Inferior parietal cortex (tissue), 1 donor: ENCODE data around the gene RIPPLY3.
"Not testable (repeated sequence)": the region's sequence is repeated elsewhere in the genome, so short reads cannot be mapped to it uniquely, and the experiment has no call there.

ENCODE experiments used
- DNase-seq: peaks from one replicate; pipeline ENCODE4 v3.0.0-alpha.2; 2016; ENCODE audit errors: extremely low spot score

RIPPLY3 gene

DNA sequence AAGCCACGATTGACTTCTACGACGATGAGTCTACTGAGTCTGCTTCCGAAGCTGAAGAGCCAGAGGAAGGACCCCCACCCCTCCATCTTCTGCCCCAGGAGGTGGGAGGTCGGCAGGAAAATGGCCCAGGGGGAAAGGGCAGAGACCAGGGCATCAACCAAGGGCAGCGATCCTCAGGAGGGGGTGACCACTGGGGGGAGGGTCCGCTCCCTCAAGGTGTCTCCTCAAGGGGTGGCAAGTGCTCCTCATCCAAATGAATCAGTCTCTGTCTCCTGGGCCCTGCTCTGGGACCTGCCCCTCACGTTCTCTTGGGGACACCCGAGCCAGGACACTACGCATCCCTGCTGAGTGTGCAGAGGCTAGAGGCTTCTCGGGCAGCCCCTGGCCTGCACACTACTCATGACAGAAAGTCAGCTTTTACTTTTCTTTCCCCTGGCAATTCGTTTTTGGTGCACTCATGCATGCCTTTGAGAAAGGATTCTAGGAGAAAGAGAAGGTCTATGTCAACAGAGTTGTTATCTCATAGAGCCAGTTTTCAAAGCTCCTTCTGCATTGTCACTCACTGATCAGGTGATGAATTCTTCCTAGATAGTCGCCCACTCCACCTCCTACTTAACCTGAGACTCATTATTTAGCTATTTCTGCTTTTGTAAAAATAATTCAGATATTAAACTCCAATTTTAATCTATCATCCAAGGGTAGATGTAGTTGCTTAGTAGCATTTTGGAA, 11.6 kb downstream of the RIPPLY3 start:
- no peak for DNase-seq

DNA sequence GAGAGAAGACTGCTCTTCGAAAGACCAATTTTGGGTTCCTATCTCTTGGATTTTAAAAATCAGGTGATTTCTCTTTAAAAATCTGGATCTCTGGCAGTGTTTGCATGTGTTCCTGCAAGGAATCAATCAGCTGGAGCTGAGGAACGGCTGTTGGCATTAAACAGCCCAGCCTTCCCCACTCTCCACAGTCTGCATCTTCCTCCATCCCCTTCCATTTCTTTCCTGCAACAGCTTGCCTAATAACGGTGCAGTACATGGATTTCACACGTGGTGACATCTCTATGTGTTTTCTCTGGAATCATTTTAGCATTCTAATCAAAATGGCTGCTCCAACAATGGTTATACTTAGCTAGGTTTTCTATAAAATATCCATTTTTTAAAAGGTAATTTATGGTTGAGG, 20.0 kb downstream of the RIPPLY3 start:
- DNase-seq: no peak

DNA sequence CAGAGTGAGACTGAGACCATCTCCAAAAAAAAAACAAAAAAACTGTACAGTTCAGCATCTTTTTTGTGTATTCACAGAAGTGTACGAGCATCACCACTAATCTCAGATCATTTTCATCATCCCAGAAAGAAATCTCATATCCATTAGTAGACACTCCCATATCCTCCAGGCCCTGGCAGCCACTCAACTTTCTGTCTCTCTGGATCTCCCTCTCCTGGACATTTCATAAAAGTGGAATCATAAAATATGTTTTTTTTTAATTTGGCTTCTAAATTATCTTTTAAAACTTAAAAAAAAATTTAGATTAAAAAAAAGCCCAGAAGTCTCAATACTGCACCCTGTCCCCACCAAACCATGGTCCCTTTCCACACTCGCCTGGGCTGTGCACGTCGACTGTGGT, 22.1 kb downstream of the RIPPLY3 start:
- no peak for DNase-seq

DNA sequence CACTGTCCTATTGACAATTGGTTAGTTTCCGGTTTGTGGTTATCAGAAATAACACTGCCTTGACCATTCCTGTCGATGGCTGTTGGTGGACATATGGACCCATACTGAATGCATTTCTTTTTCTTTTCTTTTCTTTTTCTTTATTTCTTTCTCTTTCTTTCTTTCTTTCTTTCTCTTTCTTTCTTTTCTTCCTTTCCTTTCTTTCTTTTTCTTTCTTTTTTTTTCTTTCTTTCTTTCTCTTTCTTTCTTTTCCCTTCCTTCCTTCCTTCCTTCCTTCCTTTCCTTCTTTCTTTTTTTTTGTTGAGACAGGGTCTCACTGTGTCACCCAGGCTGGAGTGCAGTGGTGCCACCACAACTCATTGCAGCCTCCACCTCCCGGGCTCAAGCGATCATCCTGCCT, 24.4 kb downstream of the RIPPLY3 start:
- DNase-seq: no peak

GRCh38 chr21:37032293-37032692, 25.8 kb downstream of the RIPPLY3 start:
- no peak for DNase-seq

DNA sequence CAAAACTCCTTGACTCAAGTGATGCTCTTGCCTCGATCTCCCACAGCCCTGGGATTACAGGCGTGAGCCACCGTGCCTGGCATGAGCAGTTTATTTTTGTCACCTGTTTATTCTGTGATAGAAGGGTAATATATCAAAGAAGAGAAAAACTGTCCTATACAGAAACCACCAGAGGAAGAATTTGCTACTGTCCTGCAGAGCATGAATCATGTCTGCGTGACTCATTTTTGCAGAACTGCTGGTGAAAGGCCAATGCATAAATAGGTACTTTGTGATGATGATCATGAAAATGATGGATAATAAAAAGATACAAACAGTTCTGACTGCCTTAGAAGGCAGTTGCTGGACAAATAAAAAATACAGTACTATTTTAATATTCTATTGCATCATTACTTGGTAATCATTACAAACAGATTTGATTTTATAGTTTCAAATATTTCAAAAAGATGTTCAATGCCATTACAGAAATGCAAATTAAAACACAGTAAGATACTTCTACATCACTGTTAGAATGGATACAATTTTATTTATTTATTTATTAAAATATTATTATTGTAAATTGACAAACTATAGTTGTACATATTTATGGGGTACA, 26.5 kb downstream of the RIPPLY3 start:
- peak; percentile 28 for DNase-seq

DNA sequence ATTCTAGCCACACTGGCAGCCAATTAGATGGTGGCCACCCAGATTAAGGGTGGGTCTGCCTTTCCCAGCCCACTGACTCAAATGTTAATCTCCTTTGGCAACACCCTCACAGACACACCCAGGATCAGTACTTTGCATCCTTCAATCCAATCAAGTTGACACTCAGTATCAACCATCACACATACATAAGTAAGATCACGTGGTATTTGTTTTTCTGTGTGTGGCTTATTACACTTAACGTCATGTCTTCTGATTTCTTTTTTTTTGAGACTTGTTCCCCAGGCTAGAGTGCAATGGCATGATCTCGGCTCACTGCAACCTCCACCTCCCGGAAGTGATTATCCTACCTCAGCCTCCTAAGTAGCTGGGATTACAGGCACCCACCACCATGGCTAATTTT, 27.9 kb downstream of the RIPPLY3 start:
- DNase-seq: not testable (repeated sequence)

DNA sequence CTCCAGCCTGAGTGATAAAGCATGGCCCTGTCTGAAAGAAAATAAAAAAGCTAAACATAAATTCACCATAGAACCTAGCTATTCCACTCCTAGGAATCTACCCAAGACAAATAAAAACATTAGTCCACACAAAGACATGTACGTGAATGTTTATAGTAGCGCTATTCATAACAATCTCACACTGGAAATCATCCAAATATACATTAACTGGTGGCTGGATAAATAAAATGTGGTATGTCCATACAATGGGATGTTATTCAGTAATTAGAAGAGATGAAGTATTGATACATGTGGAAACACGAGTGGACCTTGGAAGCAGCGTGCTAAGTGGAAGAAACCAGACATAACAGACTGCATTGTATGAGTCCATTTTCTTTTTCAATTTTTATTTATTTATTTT, 29.7 kb downstream of the RIPPLY3 start:
- no peak for DNase-seq

- no peak for DNase-seq
These were observed 33.0 kb downstream of the RIPPLY3 start for GRCh38 chr21:37039411-37040075.

DNA sequence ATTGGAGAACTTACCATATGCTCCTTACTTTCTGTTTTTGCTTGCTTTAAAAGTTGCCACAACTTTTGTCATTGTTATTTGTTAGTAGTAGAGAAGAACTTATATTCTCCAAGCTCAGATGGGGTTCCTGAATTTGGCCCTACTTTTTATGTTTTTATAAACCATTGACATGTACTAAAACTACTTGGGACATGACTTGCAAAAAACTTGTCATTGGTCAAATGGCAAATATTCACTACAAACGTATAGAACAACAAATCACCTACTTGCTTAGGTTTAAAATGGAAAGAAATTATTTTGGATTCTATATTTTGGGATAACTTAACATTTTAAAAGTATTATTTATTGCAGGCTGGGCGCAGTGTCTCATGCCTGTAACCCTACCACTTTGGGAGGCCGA, 33.7 kb downstream of the RIPPLY3 start:
- no peak for DNase-seq

- DNase-seq: no peak
These were observed 35.3 kb downstream of the RIPPLY3 start for GRCh38 chr21:37041706-37042271.

- no peak for DNase-seq
These were observed 37.3 kb downstream of the RIPPLY3 start for GRCh38 chr21:37043818-37044217.

DNA sequence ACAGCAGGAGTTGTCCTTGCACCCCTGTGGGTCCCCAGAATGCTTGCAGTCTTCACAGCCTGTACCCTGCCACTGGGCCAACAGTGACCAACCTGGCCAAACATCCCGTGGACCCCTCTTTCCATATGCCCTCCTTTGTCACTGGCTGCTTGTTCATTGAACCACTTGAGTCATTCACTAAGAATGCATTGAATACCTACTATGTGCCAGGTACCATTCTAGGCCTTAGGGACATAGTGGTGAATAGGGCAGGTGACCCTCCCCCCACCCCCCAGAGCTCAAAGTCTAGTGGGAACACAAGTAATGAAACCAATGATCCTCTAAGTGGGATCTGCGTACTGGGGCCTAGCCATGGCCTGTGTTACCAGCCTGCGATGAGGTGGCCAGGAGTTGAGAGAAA, 38.1 kb downstream of the RIPPLY3 start:
- no peak for DNase-seq

- no peak for DNase-seq
These were observed 38.6 kb downstream of the RIPPLY3 start for GRCh38 chr21:37045149-37045548.

GRCh38 chr21:37045556-37045955, 39.1 kb downstream of the RIPPLY3 start:
- no peak for DNase-seq

DNA sequence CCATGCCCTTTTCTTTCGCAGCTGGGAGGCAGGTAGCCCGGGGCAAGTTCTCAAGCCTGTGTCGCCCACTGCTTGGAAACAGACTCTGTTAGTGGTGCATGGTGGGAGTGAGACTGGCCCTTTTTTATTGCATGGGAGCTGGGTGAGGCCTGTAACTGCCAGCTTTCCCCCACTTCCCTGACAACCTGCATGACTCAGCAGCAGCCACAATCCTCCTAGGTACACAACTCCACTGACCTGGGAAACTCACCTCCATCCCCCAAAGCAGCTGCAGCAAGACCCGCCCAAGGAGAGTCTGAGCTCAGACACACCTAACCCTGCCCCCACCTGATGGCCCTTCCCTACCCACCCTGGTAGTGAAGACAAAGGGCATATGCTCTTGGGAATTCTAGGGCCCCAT, 40.6 kb downstream of the RIPPLY3 start:
- DNase-seq: no peak

GRCh38 chr21:37049741-37050140, 43.2 kb downstream of the RIPPLY3 start:
- DNase-seq: not testable (repeated sequence)

- no peak for DNase-seq
These were observed 48.9 kb downstream of the RIPPLY3 start for GRCh38 chr21:37055271-37055855.

GRCh38 chr21:37057614-37058013, 51.1 kb downstream of the RIPPLY3 start:
- no peak for DNase-seq

DNA sequence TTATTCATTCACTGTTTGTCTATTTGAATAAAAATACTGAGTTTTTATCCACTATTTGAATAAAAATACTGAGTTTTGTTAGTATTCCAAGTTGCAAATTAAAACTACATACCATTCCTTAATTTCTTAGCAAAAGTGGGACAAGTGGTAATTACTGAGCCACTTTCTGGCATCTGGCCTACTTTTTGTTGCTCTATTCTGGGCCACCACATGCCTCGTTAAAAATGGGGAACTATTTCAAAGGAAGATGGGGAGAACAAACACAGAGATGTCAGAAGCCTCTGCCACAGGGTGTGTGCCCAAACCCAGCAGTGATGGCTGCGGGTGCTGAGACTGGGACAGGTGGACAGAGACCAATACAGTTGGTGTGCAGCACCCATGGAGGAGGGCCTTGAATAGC, 51.8 kb downstream of the RIPPLY3 start:
- no peak for DNase-seq

- DNase-seq: no peak
These were observed 52.7 kb downstream of the RIPPLY3 start for GRCh38 chr21:37059181-37059580.

DNA sequence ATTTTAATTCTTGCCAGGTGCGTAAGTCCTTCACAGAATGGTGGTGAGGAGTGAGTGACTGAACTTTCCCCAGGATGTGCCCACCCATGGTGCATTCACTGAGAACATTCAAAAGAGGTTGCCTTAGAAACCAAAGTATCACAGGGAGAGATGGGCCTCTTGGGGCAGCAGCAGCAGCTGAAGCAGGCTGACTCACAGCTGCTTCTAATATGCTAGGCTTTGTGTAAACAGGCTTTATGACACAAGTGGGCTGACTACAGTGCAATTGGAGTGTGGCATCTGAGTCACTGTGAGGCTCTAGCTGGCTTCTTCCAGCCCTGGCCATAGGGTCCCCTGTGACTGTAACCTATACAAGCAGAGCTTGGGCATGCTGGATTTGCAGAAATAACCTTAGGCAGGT, 53.8 kb downstream of the RIPPLY3 start:
- DNase-seq: no peak
